Nephron (organoid): Measurements from ENCODE around the gene DUS1L.

Experiments used
- H3K27ac Mint-ChIP-seq, 3 experiments: 2 replicates each; pipeline ENCODE4 v1.8.0; 2020; ENCODE audit warnings: mixed read lengths in 3 of 3, mild to moderate bottlenecking in 2 of 3, moderate library complexity in 1 of 3
- H3K27me3 Mint-ChIP-seq: 2 replicates; pipeline ENCODE4 v1.8.0; 2021; ENCODE audit warnings: low read depth, mild to moderate bottlenecking, moderate library complexity, mixed read lengths
- H3K36me3 Mint-ChIP-seq: 2 replicates; pipeline ENCODE4 v1.8.0; 2020; ENCODE audit warnings: low read depth, mixed read lengths
- H3K4me1 Mint-ChIP-seq: 2 replicates; pipeline ENCODE4 v1.8.0; 2020; ENCODE audit warnings: mixed read lengths
- H3K4me3 Mint-ChIP-seq, 3 experiments: 2 replicates each; pipeline ENCODE4 v1.8.0; 2020; ENCODE audit warnings: mild to moderate bottlenecking in 3 of 3, mixed read lengths in 3 of 3, moderate library complexity in 2 of 3
- H3K9me3 Mint-ChIP-seq: 2 replicates; pipeline ENCODE4 v1.8.0; 2020; ENCODE audit warnings: mixed read lengths
- TF ChIP-seq, protein P1 (sequence below), 3 experiments: fragments of 200-600 bp; sonication (generic); IDR thresholded peaks; one replicate each; pipeline ENCODE4 v1.5.0; 2021; ENCODE audit warnings: antibody characterized with exemption in 3 of 3; ENCODE audit not compliant: unreplicated experiment in 3 of 3

Gene DUS1L

DNA sequence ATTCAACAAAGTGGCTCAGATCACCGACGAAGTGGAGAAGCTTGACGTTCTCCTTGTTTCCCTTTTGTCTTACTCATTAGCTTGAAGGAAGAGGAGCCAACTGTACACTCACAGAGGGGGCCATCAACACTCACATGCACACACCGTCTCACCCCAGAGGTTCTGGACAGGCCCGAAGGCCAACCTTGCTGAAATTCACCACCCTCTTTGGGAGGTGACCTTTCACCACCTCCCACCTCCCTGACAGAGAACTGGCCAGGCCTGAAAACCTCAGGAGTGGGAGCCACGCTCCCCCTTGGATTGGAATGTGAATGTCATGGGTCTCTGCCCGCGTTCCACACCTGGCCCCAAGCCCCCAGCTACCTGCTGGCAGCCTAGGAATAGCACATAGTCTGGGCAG, 30.1 kb downstream of the DUS1L start:
- Mint-ChIP-seq H3K27me3 (peaks cover 21% of the 10 kb centered on the region), H3K9me3 (no peaks in the 10 kb centered on the region)

DNA sequence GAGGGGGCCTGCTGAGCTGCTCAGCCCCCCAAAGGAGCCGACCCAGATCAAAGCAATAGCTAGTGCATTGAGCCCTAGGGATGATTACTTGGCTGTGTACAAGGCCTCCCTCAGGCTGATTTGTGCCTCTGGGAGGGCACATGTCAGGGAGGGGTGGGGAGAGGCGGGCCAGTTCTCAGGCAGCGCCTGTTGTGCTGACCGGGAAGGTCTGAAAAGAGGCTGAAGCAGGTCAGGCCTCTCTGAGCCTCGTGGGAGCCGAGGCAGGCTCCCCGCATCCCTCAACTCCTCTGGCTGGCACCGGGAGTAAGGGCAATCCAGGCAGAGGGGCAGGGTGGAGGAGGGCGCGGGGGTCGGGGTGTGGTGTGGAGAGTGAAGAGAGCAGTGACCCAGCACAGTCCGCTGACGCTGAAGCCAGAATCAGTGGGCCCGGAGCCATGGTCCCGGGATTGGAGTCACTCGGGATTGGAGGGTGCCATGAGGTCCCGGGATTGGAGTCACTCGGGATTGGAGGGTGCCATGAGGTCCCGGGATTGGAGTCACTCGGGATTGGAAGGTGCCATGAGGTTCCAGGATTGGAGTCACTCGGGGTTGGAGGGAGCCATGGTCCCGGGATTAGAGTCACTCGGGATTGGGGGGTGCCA, 31.1 kb downstream of the DUS1L start:
- Mint-ChIP-seq H3K4me3 (peak overlapping the region; percentile 70 to 80 (median 77)), H3K4me1 (peaks cover 20% of the 10 kb centered on the region), H3K27me3 (peaks cover 21% of the 10 kb centered on the region), H3K9me3 (no peaks in the 10 kb centered on the region), H3K36me3 (no peaks in the 10 kb centered on the region), H3K27ac (peak overlapping the region in 1 of 3 experiments; percentile 14)
- TF ChIP-seq, protein P1, sequence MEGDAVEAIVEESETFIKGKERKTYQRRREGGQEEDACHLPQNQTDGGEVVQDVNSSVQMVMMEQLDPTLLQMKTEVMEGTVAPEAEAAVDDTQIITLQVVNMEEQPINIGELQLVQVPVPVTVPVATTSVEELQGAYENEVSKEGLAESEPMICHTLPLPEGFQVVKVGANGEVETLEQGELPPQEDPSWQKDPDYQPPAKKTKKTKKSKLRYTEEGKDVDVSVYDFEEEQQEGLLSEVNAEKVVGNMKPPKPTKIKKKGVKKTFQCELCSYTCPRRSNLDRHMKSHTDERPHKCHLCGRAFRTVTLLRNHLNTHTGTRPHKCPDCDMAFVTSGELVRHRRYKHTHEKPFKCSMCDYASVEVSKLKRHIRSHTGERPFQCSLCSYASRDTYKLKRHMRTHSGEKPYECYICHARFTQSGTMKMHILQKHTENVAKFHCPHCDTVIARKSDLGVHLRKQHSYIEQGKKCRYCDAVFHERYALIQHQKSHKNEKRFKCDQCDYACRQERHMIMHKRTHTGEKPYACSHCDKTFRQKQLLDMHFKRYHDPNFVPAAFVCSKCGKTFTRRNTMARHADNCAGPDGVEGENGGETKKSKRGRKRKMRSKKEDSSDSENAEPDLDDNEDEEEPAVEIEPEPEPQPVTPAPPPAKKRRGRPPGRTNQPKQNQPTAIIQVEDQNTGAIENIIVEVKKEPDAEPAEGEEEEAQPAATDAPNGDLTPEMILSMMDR (IDR thresholded peaks at IDR 0.05; ENCODE audit: unreplicated experiment in 3 of 3): no peak

More for the DNA sequence above, 30.1 kb downstream of the DUS1L start:
- H3K36me3 Mint-ChIP-seq: no peaks in the 10 kb centered on the region
- TF ChIP-seq, protein P1 (IDR thresholded peaks at IDR 0.05; ENCODE audit: unreplicated experiment in 3 of 3): no peak
- peak overlapping the region; percentile 70 to 80 (median 77) for H3K4me3 Mint-ChIP-seq
- peak overlapping the region; percentile 14 to 66 (median 31) for H3K27ac Mint-ChIP-seq
- peaks cover 20% of the 10 kb centered on the region for H3K4me1 Mint-ChIP-seq

DNA sequence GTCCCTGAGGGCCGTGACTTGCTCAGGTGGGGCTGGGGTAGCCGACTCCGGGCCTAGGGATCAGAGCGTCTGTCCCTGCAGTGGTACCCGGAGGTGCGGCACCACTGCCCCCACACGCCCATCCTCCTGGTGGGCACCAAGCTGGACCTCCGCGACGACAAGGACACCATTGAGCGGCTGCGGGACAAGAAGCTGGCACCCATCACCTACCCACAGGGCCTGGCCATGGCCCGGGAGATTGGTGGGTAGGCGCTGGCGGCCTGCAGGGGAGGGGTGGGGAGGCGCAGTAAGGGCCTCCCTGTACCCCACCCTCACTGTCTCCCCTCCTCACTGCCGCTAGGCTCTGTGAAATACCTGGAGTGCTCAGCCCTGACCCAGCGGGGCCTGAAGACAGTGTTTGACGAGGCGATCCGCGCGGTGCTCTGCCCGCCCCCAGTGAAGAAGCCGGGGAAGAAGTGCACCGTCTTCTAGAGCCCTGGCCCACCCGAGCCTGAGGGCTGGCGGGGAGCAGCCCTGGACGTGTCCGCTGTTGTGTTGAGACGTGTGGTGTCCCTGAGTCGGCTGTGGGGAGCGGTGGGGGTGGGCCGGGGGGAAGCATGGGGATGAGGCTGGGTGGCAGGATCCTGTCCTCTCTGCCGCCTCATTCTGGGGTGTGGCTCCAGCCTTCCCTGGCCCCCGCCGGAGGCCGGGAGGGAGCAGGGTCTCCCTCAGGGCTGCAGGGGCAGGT, 32.1 kb downstream of the DUS1L start:
- H3K27me3 Mint-ChIP-seq: peaks cover 17% of the 10 kb centered on the region
- H3K4me1 Mint-ChIP-seq: peaks cover 16% of the 10 kb centered on the region
- TF ChIP-seq, protein P1 (IDR thresholded peaks at IDR 0.05; ENCODE audit: unreplicated experiment in 3 of 3): no peak
- H3K9me3 Mint-ChIP-seq: no peaks in the 10 kb centered on the region
- H3K27ac Mint-ChIP-seq: no peak overlapping the region
- no peaks in the 10 kb centered on the region for H3K36me3 Mint-ChIP-seq
- H3K4me3 Mint-ChIP-seq: peak overlapping the region; percentile 78 to 84 (median 78)

DNA sequence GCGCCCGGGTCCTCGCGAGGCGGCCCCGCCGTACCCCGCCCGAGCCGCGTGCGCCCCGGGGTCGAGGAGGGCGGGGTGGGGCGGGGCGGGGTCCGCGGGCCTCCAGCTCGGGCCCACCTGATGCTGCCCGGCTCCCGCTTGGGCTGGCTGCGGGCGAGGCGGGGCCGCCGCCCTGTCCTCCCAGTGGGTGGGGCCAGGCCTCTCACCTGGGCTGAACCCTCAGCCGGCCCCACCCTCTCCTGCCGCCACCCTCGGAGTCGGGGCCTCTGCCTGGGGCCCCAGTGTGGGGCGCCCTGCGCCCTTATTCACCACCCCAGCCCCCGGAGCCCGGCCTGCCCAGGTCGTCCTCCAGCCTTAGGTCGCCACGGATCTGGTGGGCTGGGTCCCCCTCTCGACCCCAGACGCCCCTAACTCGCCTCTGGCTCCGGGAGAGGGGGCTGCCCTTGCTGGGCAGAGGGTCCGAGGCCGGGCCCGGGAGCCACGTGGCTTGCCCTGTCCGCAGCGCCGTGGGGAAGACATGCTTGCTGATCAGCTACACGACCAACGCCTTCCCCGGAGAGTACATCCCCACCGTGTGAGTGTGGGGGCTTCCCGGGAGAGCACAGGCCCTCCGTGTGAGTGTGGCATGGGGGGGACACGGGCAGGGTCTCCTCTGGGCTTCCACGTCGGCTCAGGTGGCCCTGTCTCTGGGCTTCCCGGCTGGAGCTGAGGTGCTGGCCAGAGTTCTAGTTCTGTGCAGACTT, 33.5 kb downstream of the DUS1L start:
- Mint-ChIP-seq H3K36me3 (no peaks in the 10 kb centered on the region), H3K4me1 (peaks cover 9% of the 10 kb centered on the region), H3K27ac (no peak overlapping the region), H3K9me3 (no peaks in the 10 kb centered on the region), H3K4me3 (peak overlapping the region; percentile 61 to 78 (median 66)), H3K27me3 (peaks cover 16% of the 10 kb centered on the region)
- TF ChIP-seq, protein P1 (IDR thresholded peaks at IDR 0.05; ENCODE audit: unreplicated experiment in 3 of 3): no peak

DNA sequence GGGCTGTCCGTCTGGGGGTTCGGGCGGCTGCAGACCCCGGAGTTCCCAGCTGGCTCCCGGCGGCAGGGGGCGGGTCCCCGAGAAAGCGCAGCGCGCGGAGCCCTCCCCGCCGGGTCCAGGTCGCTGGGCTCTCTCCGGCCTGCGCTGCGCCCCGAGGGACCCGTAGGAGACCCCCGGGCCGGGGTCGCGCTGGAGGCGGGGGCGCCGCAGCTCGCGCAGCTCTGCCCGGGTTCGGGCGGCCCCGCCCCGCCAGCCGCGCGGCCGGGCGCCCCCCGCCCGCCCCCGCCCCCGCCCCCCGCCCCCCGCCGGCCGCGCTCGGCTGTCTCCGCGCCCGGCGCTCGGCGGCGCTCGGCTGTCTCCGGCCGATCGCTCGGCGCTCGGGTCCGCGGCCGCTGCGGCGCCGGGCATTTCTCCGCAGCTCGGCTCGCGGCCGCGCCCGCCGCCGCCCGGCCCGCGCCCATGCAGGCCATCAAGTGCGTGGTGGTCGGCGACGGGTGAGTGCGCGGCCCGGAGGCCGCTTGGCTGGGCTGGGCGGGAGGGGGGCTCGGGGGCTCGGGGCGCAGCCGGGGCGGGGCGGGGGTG, 34.2 kb downstream of the DUS1L start, which contains the start of gene RAC3:
Gene RAC3, plus strand, starts transcription at position 376 of the 582 bp plus-strand sequence. Its CDS starts 84 bp downstream, at position 460.
- Mint-ChIP-seq H3K36me3 (no peaks in the 10 kb centered on the region), H3K4me1 (peaks cover 9% of the 10 kb centered on the region), H3K4me3 (peak within 1 kb of the TSS; percentile 83 to 84 (median 84)), H3K9me3 (no peaks in the 10 kb centered on the region), H3K27me3 (peaks cover 16% of the 10 kb centered on the region), H3K27ac (no peak within 1 kb of the TSS)
- TF ChIP-seq, protein P1 (IDR thresholded peaks at IDR 0.05; ENCODE audit: unreplicated experiment in 3 of 3): no peak
